HCT116 (cell line): ENCODE measurements around the gene WIZ. TPM values are rescaled to one million over a fixed set of nuclear protein-coding genes. Genes with fewer than 3 reads are reported as not detected.

Experiments used
- ATAC-seq: fragments of 200-7000 bp; cut with Tn5 transposase; 2 replicates; pipeline ENCODE4 v1.9.1; 2020; ENCODE audit warnings: mild to moderate bottlenecking, moderate library complexity
- BruUV-seq: library from RNA; stranded (reverse); fragments of 400-500 nt; replicated peaks from 2 replicates; lab custom pipeline; 2021; lab: Mats Ljungman, UMichigan
- CTCF ChIA-PET: fragments of 300-600 bp; sonication (Branson Sonifier 250); formaldehyde crosslinking; loops from one replicate; lab custom pipeline; 2021; ENCODE audit warnings: antibody characterized with exemption; lab: Charles Lee
- POLR2A ChIA-PET: fragments of 300-600, 350-600 bp; sonication (Branson Sonifier 250); formaldehyde crosslinking; loops from one replicate; lab custom pipeline; 2021; ENCODE audit warnings: antibody characterized with exemption; lab: Charles Lee
- RAD21 ChIA-PET, 2 experiments: fragments of 300-600 bp; sonication (Branson Sonifier 250); formaldehyde crosslinking; loops; one replicate each; lab custom pipeline; 2023; ENCODE audit warnings: low total read pairs in 2 of 2; ENCODE audit not compliant: uncharacterized antibody in 2 of 2, unreplicated experiment in 2 of 2, low non-redundant PET in 1 of 2; lab: Charles Lee
- DNase-seq: peaks from one replicate; pipeline ENCODE4 v3.0.0-alpha.2; 2010; ENCODE audit warnings: low read depth, low spot score
- H2AFZ ChIP-seq: fragments of 200-600 bp; shearing (Covaris generic), sonication (generic); 2 replicates; pipeline ENCODE4 v1.6.1; 2017; ENCODE audit warnings: low read depth, mixed run types, mixed read lengths, antibody characterized with exemption, low read length; ENCODE audit not compliant: poor library complexity, severe bottlenecking
- H3K27ac ChIP-seq: 2 replicates; pipeline ENCODE4 v1.5.1; 2012; ENCODE audit warnings: low read depth, low read length
- H3K27me3 ChIP-seq: fragments of 200-600 bp; sonication (generic); 2 replicates; pipeline ENCODE4 v1.6.1; 2016; ENCODE audit warnings: mixed run types, low read length, mixed read lengths; ENCODE audit not compliant: insufficient read depth
- H3K36me3 ChIP-seq, 2 experiments: fragments of 200-500 bp in 1 of 2; fragments of 200-600 bp in 1 of 2; sonication (Bioruptor generic) in 1 of 2; sonication (generic) in 1 of 2; 2 replicates each; pipeline versions ENCODE4 v1.5.1 to v1.6.1; 2014 to 2016; ENCODE audit warnings: low read length in 2 of 2, inconsistent platforms in 1 of 2, mixed read lengths in 1 of 2, mixed run types in 1 of 2; ENCODE audit not compliant: insufficient read depth in 2 of 2, control insufficient read depth in 1 of 2
- H3K4me1 ChIP-seq, 2 experiments: fragments of 200-600 bp in 1 of 2; sonication (generic) in 1 of 2; 2 replicates each; pipeline versions ENCODE4 v1.5.1 to v1.6.1; 2012 to 2017; ENCODE audit warnings: low read length in 2 of 2, inconsistent platforms in 1 of 2, mild to moderate bottlenecking in 1 of 2, mixed read lengths in 1 of 2, mixed run types in 1 of 2, moderate library complexity in 1 of 2; ENCODE audit not compliant: insufficient read depth in 2 of 2, control insufficient read depth in 1 of 2
- H3K4me2 ChIP-seq: fragments of 200-600 bp; sonication (generic); 2 replicates; pipeline ENCODE4 v1.6.1; 2017; ENCODE audit warnings: mixed run types, low read length, mixed read lengths
- H3K4me3 ChIP-seq, 2 experiments: fragments of 200-600 bp in 1 of 2; sonication (generic) in 1 of 2; replicated peaks in 1 of 2; 2 replicates each; pipeline ENCODE4 v1.5.1; 2011 to 2016; ENCODE audit warnings: low read length in 2 of 2, control low read depth in 1 of 2, low read depth in 1 of 2, mild to moderate bottlenecking in 1 of 2, mixed read lengths in 1 of 2, mixed run types in 1 of 2
- H3K79me2 ChIP-seq: fragments of 200-600 bp; sonication (generic); 2 replicates; pipeline ENCODE4 v1.6.1; 2017; ENCODE audit warnings: mild to moderate bottlenecking, mixed run types, low read length, moderate library complexity, mixed read lengths; ENCODE audit not compliant: insufficient read depth
- H3K9ac ChIP-seq: fragments of 200-600 bp; sonication (generic); 2 replicates; pipeline ENCODE4 v1.6.1; 2016; ENCODE audit warnings: low read length, mixed read lengths
- H3K9me2 ChIP-seq: fragments of 200-600 bp; sonication (generic), shearing (Covaris generic); 2 replicates; pipeline ENCODE4 v1.6.1; 2017; ENCODE audit warnings: mixed run types, mild to moderate bottlenecking, moderate library complexity; ENCODE audit not compliant: insufficient read depth
- H3K9me3 ChIP-seq, 2 experiments: fragments of 200-500 bp in 1 of 2; fragments of 200-600 bp in 1 of 2; sonication (Bioruptor generic) in 1 of 2; sonication (generic) in 1 of 2; 2 replicates each; pipeline ENCODE4 v1.6.1; 2014 to 2017; ENCODE audit warnings: low read length in 2 of 2, mixed read lengths in 2 of 2, inconsistent platforms in 1 of 2, low read depth in 1 of 2, mild to moderate bottlenecking in 1 of 2, mixed run types in 1 of 2, moderate library complexity in 1 of 2; ENCODE audit not compliant: control insufficient read depth in 1 of 2, insufficient read depth in 1 of 2
- H4K20me1 ChIP-seq: fragments of 200-600 bp; sonication (generic), shearing (Covaris generic); 2 replicates; pipeline ENCODE4 v1.6.1; 2017; ENCODE audit warnings: mixed run types, mild to moderate bottlenecking, moderate library complexity; ENCODE audit not compliant: insufficient read depth
- ATF3 ChIP-seq: IDR thresholded peaks from 2 replicates; pipeline ENCODE4 v1.6.1; 2012
- CEBPB ChIP-seq: IDR thresholded peaks from 2 replicates; pipeline ENCODE4 v1.6.1; 2012; ENCODE audit warnings: low read depth
- EGR1 ChIP-seq: IDR thresholded peaks from 2 replicates; pipeline ENCODE4 v1.6.1; 2012; ENCODE audit warnings: low read depth
- ELF1 ChIP-seq: IDR thresholded peaks from 2 replicates; pipeline ENCODE4 v1.6.1; 2012; ENCODE audit warnings: low read depth, borderline replicate concordance
- EZH2 ChIP-seq: fragments of 200-600 bp; sonication (generic); IDR thresholded peaks from 2 replicates; pipeline ENCODE4 v1.6.1; 2017; ENCODE audit warnings: antibody characterized with exemption, mixed run types
- FOSL1 ChIP-seq: IDR thresholded peaks from 2 replicates; pipeline ENCODE4 v1.6.1; 2012; ENCODE audit warnings: low read depth
- RAD21 ChIP-seq: IDR thresholded peaks from 2 replicates; pipeline ENCODE4 v1.6.1; 2012; ENCODE audit warnings: low read depth, mild to moderate bottlenecking
- SP1 ChIP-seq: IDR thresholded peaks from 2 replicates; pipeline ENCODE4 v1.6.1; 2012; ENCODE audit warnings: low read depth
- TCF7L2 ChIP-seq: IDR thresholded peaks from 2 replicates; pipeline ENCODE4 v1.7.0; 2011; ENCODE audit warnings: borderline replicate concordance, inconsistent platforms; ENCODE audit not compliant: insufficient read depth, insufficient read length; ENCODE audit errors: extremely low read depth
- ZFX ChIP-seq: fragments of 450-650 bp; IDR thresholded peaks from 2 replicates; pipeline ENCODE4 v1.6.1; 2017
- intact Hi-C: fragments of 100-400 bp; cut with micrococcal nuclease; formaldehyde crosslinking; loops from 2 replicates; pipeline ENCODE4 v1.10.0; 2022
- total RNA-seq: library from RNA; stranded (reverse); gene quantifications from one replicate; pipeline ENCODE4 v1.2.1, GENCODE V29; 2021; ENCODE audit not compliant: unreplicated experiment

Gene WIZ
- total RNA-seq, 1 experiment from 2014 or later = 28.4 TPM

- TF ChIP-seq ATF3 (no peak), SP1 (no peak), EZH2 (no peak), FOSL1 (no peak), CEBPB (no peak), RAD21 (no peak)
Observed at GRCh38 chr19:15431396-15432017, 18.2 kb downstream of the WIZ start (continued).

GRCh38 chr19:15430526-15431120 is 19.1 kb downstream of the WIZ start:
- H3K4me3 ChIP-seq = peak overlapping the region; percentile 71 to 91
- peak overlapping the region; percentile 85 for H3K4me2 ChIP-seq
- POLR2A ChIA-PET = interaction anchor here (1.3 kb wide), 1 partner anchor 11 kb away, joined by 5 read pairs; the partner anchor contains the start of gene AKAP8L
- ATAC-seq (no peak), DNase-seq (no peak)
- peaks cover 18 to 25% of the 10 kb centered on the region in 2 experiments for H3K4me1 ChIP-seq
- no peaks in the 10 kb centered on the region for H3K9me3 ChIP-seq
- no peak overlapping the region for H2AFZ ChIP-seq
- intact Hi-C loops = no loop called here
- H3K79me2 ChIP-seq = peaks cover 54% of the 10 kb centered on the region
- no peaks in the 10 kb centered on the region for H3K27me3 ChIP-seq
- H4K20me1 ChIP-seq = no peaks in the 10 kb centered on the region
- RAD21 ChIA-PET = no interaction called here
- no TSS peak for BruUV-seq
- TF ChIP-seq ZFX (no peak), EGR1 (no peak), ELF1 (no peak), TCF7L2 (no peak)
- 0 out of 2 replicates have a peak overlapping the region, but pooled peaks have one; percentile 87 for H3K9ac ChIP-seq
- no peak overlapping the region for H3K27ac ChIP-seq
- H3K36me3 ChIP-seq = peaks cover 11 to 28% of the 10 kb centered on the region in 2 experiments; a peak in 3 of 4 replicates
- H3K9me2 ChIP-seq = no peaks in the 10 kb centered on the region
- CTCF ChIA-PET = no interaction called here
